ENCODE results near the gene GPR135.

DNA sequence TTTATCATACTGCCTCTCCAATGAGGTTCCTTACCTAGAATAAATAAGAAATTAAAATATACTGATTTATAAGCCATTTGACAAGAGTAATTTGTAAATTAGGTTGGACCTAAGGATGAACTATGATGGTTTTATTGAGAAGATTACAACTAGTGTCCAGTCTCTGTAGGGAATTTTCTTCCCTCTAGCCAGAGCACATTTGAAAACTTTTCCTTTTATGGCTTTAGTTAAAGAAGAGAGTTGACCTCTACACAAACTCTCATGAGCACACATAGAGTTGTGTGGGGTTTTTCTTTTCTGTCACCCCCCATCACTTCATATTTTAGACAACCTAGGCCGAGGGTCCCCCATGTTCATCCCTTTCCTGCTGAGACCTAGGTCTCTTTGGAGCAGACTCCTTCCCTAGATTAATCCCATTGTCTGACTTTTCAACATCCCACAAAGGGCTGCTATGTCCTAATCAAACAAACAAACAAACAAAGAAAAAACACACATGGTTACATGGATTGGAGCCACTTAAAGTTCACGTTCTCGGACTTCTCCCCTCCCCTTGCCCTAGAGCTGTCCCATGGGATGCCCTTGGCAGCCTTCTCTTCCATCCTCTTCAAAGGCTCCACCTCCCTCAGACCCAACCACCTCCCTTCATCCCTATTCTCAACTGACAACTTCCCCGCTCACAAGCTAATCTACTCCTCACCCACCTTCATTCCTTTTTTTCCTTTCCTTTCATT, 40.7 kb downstream of the GPR135 start:
- TF ChIP-seq EZH2 (IDR thresholded peaks at IDR 0.05; ENCODE audit: borderline replicate concordance, insufficient read depth, low read length, poor library complexity, severe bottlenecking) (no peak), RAD21 (conservative IDR thresholded peaks at IDR 0.05) (no peak), EP300 (conservative IDR thresholded peaks at IDR 0.05; ENCODE audit: poor library complexity, severe bottlenecking) (no peak), TAF1 (IDR thresholded peaks at IDR 0.05; ENCODE audit: low read depth) (no peak), POLR2AphosphoS5 (IDR thresholded peaks at IDR 0.05) (no peak), MXI1 (conservative IDR thresholded peaks at IDR 0.05; ENCODE audit: poor library complexity, severe bottlenecking) (no peak), SMC3 (conservative IDR thresholded peaks at IDR 0.05; ENCODE audit: poor library complexity) (no peak)
- TF ChIP-seq, protein P1, sequence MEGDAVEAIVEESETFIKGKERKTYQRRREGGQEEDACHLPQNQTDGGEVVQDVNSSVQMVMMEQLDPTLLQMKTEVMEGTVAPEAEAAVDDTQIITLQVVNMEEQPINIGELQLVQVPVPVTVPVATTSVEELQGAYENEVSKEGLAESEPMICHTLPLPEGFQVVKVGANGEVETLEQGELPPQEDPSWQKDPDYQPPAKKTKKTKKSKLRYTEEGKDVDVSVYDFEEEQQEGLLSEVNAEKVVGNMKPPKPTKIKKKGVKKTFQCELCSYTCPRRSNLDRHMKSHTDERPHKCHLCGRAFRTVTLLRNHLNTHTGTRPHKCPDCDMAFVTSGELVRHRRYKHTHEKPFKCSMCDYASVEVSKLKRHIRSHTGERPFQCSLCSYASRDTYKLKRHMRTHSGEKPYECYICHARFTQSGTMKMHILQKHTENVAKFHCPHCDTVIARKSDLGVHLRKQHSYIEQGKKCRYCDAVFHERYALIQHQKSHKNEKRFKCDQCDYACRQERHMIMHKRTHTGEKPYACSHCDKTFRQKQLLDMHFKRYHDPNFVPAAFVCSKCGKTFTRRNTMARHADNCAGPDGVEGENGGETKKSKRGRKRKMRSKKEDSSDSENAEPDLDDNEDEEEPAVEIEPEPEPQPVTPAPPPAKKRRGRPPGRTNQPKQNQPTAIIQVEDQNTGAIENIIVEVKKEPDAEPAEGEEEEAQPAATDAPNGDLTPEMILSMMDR (IDR thresholded peaks at IDR 0.05; ENCODE audit: poor library complexity, severe bottlenecking): no peak
- TF ChIP-seq, protein P2, sequence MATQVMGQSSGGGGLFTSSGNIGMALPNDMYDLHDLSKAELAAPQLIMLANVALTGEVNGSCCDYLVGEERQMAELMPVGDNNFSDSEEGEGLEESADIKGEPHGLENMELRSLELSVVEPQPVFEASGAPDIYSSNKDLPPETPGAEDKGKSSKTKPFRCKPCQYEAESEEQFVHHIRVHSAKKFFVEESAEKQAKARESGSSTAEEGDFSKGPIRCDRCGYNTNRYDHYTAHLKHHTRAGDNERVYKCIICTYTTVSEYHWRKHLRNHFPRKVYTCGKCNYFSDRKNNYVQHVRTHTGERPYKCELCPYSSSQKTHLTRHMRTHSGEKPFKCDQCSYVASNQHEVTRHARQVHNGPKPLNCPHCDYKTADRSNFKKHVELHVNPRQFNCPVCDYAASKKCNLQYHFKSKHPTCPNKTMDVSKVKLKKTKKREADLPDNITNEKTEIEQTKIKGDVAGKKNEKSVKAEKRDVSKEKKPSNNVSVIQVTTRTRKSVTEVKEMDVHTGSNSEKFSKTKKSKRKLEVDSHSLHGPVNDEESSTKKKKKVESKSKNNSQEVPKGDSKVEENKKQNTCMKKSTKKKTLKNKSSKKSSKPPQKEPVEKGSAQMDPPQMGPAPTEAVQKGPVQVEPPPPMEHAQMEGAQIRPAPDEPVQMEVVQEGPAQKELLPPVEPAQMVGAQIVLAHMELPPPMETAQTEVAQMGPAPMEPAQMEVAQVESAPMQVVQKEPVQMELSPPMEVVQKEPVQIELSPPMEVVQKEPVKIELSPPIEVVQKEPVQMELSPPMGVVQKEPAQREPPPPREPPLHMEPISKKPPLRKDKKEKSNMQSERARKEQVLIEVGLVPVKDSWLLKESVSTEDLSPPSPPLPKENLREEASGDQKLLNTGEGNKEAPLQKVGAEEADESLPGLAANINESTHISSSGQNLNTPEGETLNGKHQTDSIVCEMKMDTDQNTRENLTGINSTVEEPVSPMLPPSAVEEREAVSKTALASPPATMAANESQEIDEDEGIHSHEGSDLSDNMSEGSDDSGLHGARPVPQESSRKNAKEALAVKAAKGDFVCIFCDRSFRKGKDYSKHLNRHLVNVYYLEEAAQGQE (IDR thresholded peaks at IDR 0.05; ENCODE audit: borderline replicate concordance): no peak

All from neural cell (in vitro differentiated cells).